ENCODE results near the gene TGFBI.

TGFBI gene

GRCh38 chr5:136066661-136067271 is 38.0 kb downstream of the TGFBI start:
- no peak overlapping the region for H3K4me3 ChIP-seq (replicated peaks; ENCODE audit: low read depth, low read length)
- DNase-seq (ENCODE audit: extremely low read depth, low read depth) = no peak
- peak; percentile 29 for TF ChIP-seq CTCF (IDR thresholded peaks at IDR 0.05; ENCODE audit: low read depth, low read length, missing control alignments)

GRCh38 chr5:136067422-136067821 is 38.6 kb downstream of the TGFBI start:
- H3K4me3 ChIP-seq (replicated peaks; ENCODE audit: low read depth, low read length) = no peak overlapping the region
- TF ChIP-seq CTCF (IDR thresholded peaks at IDR 0.05; ENCODE audit: low read depth, low read length, missing control alignments) = no peak
- DNase-seq (ENCODE audit: extremely low read depth, low read depth) = no peak

- no peak for DNase-seq (ENCODE audit: extremely low read depth, low read depth)
- no peak for TF ChIP-seq CTCF (IDR thresholded peaks at IDR 0.05; ENCODE audit: low read depth, low read length, missing control alignments)
- H3K4me3 ChIP-seq (replicated peaks; ENCODE audit: low read depth, low read length) = no peak overlapping the region
Observed at GRCh38 chr5:136070486-136071285, 41.9 kb downstream of the TGFBI start.

- H3K4me3 ChIP-seq (replicated peaks; ENCODE audit: low read depth, low read length) = no peak overlapping the region
- TF ChIP-seq CTCF (IDR thresholded peaks at IDR 0.05; ENCODE audit: low read depth, low read length, missing control alignments) = no peak
- DNase-seq (ENCODE audit: extremely low read depth, low read depth) = no peak
Observed at GRCh38 chr5:136073714-136074529, 45.1 kb downstream of the TGFBI start.

- TF ChIP-seq CTCF (IDR thresholded peaks at IDR 0.05; ENCODE audit: low read depth, low read length, missing control alignments) = no peak
- DNase-seq (ENCODE audit: extremely low read depth, low read depth) = no peak
- H3K4me3 ChIP-seq (replicated peaks; ENCODE audit: low read depth, low read length) = no peak overlapping the region
Observed at GRCh38 chr5:136075466-136075891, 46.7 kb downstream of the TGFBI start.

- no peak overlapping the region for H3K4me3 ChIP-seq (replicated peaks; ENCODE audit: low read depth, low read length)
- TF ChIP-seq CTCF (IDR thresholded peaks at IDR 0.05; ENCODE audit: low read depth, low read length, missing control alignments) = no peak
- no peak for DNase-seq (ENCODE audit: extremely low read depth, low read depth)
Observed at GRCh38 chr5:136076067-136076466, 47.3 kb downstream of the TGFBI start.

All from HFF-Myc (cell line).